ENCODE measurements around the gene MYH2.

GRCh38 chr17:10583834-10584233, 34.4 kb upstream of the MYH2 start:
- TF ChIP-seq ZNF565 (CRISPR knock-in tag; conservative IDR thresholded peaks at IDR 0.05; ENCODE audit: low read depth) (no peak), ZFP3 (CRISPR knock-in tag; IDR thresholded peaks at IDR 0.05) (no peak), SNAI2 (CRISPR knock-in tag; IDR thresholded peaks at IDR 0.05) (no peak), GLIS3 (CRISPR knock-in tag; IDR thresholded peaks at IDR 0.05) (no peak)
